ACHN (cell line): ENCODE results near the gene AIFM3.
"Not testable (repeated sequence)": the region's sequence is repeated elsewhere in the genome, so short reads cannot be mapped to it uniquely, and the experiment has no call there.

Source experiments
- DNase-seq: peaks from one replicate; pipeline ENCODE4 v3.0.0-alpha.2; 2015
- in situ Hi-C: cut with HindIII; loops from 2 replicates; pipeline ENCODE4 v1.10.0; 2017; ENCODE audit warnings: low sequenced_read_pairs, low pct_ligation_motif_present, low pct_unique_long_range_greater_than_20kb

Gene AIFM3

GRCh38 chr22:20995329-20996030 lies 28.4 kb downstream of the AIFM3 start:
- in situ Hi-C loops: no loop called here
- no peak for DNase-seq

GRCh38 chr22:20996031-20996410 lies 29.0 kb downstream of the AIFM3 start:
- in situ Hi-C loops: no loop called here
- DNase-seq: no peak

GRCh38 chr22:20996598-20997535 lies 29.8 kb downstream of the AIFM3 start:
- DNase-seq: no peak
- in situ Hi-C loops: no loop called here

GRCh38 chr22:20997536-20998257 lies 30.6 kb downstream of the AIFM3 start:
- DNase-seq: no peak
- in situ Hi-C loops: no loop called here

GRCh38 chr22:20998411-20999336 lies 31.6 kb downstream of the AIFM3 start:
- no peak for DNase-seq
- in situ Hi-C loops: no loop called here

- in situ Hi-C loops: no loop called here
- DNase-seq: no peak
Measured at GRCh38 chr22:20999350-21000206, 32.5 kb downstream of the AIFM3 start.

- DNase-seq: no peak
- in situ Hi-C loops: no loop called here
Measured at GRCh38 chr22:21000207-21000986, 33.3 kb downstream of the AIFM3 start.

GRCh38 chr22:21000987-21001600 lies 34.0 kb downstream of the AIFM3 start:
- in situ Hi-C loops: no loop called here
- no peak for DNase-seq

- in situ Hi-C loops: no loop called here
- peak; percentile 93 for DNase-seq
Measured at GRCh38 chr22:21001601-21002325, 34.7 kb downstream of the AIFM3 start, which contains the start of gene THAP7. THAP7 (minus strand) TSS chr22:21002118; CDS start chr22:21001911, 207 bp downstream.

GRCh38 chr22:21003782-21004181 lies 36.7 kb downstream of the AIFM3 start:
- in situ Hi-C loops: no loop called here
- no peak for DNase-seq

- in situ Hi-C loops, DNase-seq: not testable (repeated sequence)
Measured at GRCh38 chr22:21009208-21009607, 42.2 kb downstream of the AIFM3 start.

- peak; percentile 60 for DNase-seq
Measured at GRCh38 chr22:21009638-21010425, 42.8 kb downstream of the AIFM3 start.

GRCh38 chr22:21010426-21011113 lies 43.5 kb downstream of the AIFM3 start:
- in situ Hi-C loops: no loop called here
- DNase-seq: no peak

More at GRCh38 chr22:21009638-21010425, 42.8 kb downstream of the AIFM3 start:
- in situ Hi-C loops: no loop called here
